GM18909 (cell line): ENCODE data around the gene UVRAG.

Source experiments
- ATAC-seq: cut with Tn5 transposase; IDR thresholded peaks from one replicate; pipeline ENCODE4 v1.9.1; 2021; ENCODE audit warnings: mild to moderate bottlenecking; ENCODE audit not compliant: unreplicated experiment, poor library complexity

The UVRAG gene

GRCh38 chr11:76083563-76084451 is 268.8 kb downstream of the UVRAG start:
- no peak for ATAC-seq

GRCh38 chr11:76085270-76085669 is 270.3 kb downstream of the UVRAG start:
- ATAC-seq: no peak

- ATAC-seq: no peak
Observed at GRCh38 chr11:76086743-76087635, 272.0 kb downstream of the UVRAG start.

- ATAC-seq: no peak
Observed at GRCh38 chr11:76087749-76088148, 272.7 kb downstream of the UVRAG start.

GRCh38 chr11:76088511-76088910 is 273.5 kb downstream of the UVRAG start:
- ATAC-seq: no peak

- no peak for ATAC-seq
Observed at GRCh38 chr11:76090174-76090573, 275.2 kb downstream of the UVRAG start.

GRCh38 chr11:76090821-76091220 is 275.8 kb downstream of the UVRAG start:
- ATAC-seq: no peak

- ATAC-seq: no peak
Observed at GRCh38 chr11:76094740-76095139, 279.7 kb downstream of the UVRAG start.

GRCh38 chr11:76095891-76096290 is 280.9 kb downstream of the UVRAG start:
- ATAC-seq: no peak

GRCh38 chr11:76096552-76096951 is 281.5 kb downstream of the UVRAG start:
- ATAC-seq: no peak

- ATAC-seq: no peak
Observed at GRCh38 chr11:76102802-76103201, 287.8 kb downstream of the UVRAG start.

- no peak for ATAC-seq
Observed at GRCh38 chr11:76103460-76103859, 288.4 kb downstream of the UVRAG start.

- no peak for ATAC-seq
Observed at GRCh38 chr11:76104285-76104684, 289.3 kb downstream of the UVRAG start.

GRCh38 chr11:76105637-76106036 is 290.6 kb downstream of the UVRAG start:
- no peak for ATAC-seq

- ATAC-seq: no peak
Observed at GRCh38 chr11:76107971-76108370, 293.0 kb downstream of the UVRAG start.

- ATAC-seq: no peak
Observed at GRCh38 chr11:76114238-76114637, 299.2 kb downstream of the UVRAG start.

GRCh38 chr11:76115555-76115954 is 300.5 kb downstream of the UVRAG start:
- no peak for ATAC-seq

- ATAC-seq: no peak
Observed at GRCh38 chr11:76119032-76119431, 304.0 kb downstream of the UVRAG start.

- no peak for ATAC-seq
Observed at GRCh38 chr11:76119779-76120178, 304.8 kb downstream of the UVRAG start.

- no peak for ATAC-seq
Observed at GRCh38 chr11:76120513-76121101, 305.6 kb downstream of the UVRAG start.

- no peak for ATAC-seq
Observed at GRCh38 chr11:76123248-76123647, 308.2 kb downstream of the UVRAG start.
